Smooth muscle cell (in vitro differentiated cells): ENCODE results near the gene MXD4. TPM values are rescaled to one million over a fixed set of nuclear protein-coding genes. Genes with fewer than 3 reads are reported as not detected.

Experiments
- DNase-seq: peaks from one replicate; lab custom pipeline; 2025; ENCODE audit not compliant: unreplicated experiment; lab: John Stamatoyannopoulos, UW
- H2AFZ ChIP-seq: fragments of 200-600 bp; sonication (generic); 2 replicates; pipeline ENCODE4 v1.6.0; 2016; ENCODE audit warnings: antibody characterized with exemption, low read depth, mild to moderate bottlenecking
- H3F3A ChIP-seq: fragments of 200-600 bp; sonication (generic); 2 replicates; pipeline ENCODE4 v1.6.0; 2017; ENCODE audit warnings: antibody characterized with exemption, low read depth
- H3K27ac ChIP-seq: fragments of 200-600 bp; sonication (generic); 2 replicates; pipeline ENCODE4 v1.5.1; 2016; ENCODE audit warnings: low read depth, mild to moderate bottlenecking
- H3K27me3 ChIP-seq: fragments of 200-600 bp; sonication (generic); 2 replicates; pipeline ENCODE4 v1.6.1; 2016; ENCODE audit warnings: low read depth, mild to moderate bottlenecking
- H3K36me3 ChIP-seq: fragments of 200-600 bp; sonication (generic); 2 replicates; pipeline ENCODE4 v1.5.1; 2016; ENCODE audit warnings: low read depth
- H3K4me1 ChIP-seq: fragments of 200-600 bp; sonication (generic); 2 replicates; pipeline ENCODE4 v1.5.1; 2016; ENCODE audit warnings: low read depth
- H3K4me2 ChIP-seq: fragments of 200-600 bp; sonication (generic); 2 replicates; pipeline ENCODE4 v1.6.0; 2016; ENCODE audit warnings: mild to moderate bottlenecking
- H3K4me3 ChIP-seq: fragments of 200-600 bp; sonication (generic); 2 replicates; pipeline ENCODE4 v1.5.1; 2016; ENCODE audit warnings: mild to moderate bottlenecking
- H3K79me2 ChIP-seq: fragments of 200-600 bp; sonication (generic); 2 replicates; pipeline ENCODE4 v1.6.0; 2016; ENCODE audit warnings: low read depth, mild to moderate bottlenecking
- H3K9ac ChIP-seq: fragments of 200-600 bp; sonication (generic); 2 replicates; pipeline ENCODE4 v1.6.0; 2016; ENCODE audit warnings: low read depth
- H3K9me3 ChIP-seq: fragments of 200-600 bp; sonication (generic); replicated peaks from 2 replicates; pipeline ENCODE4 v1.5.1; 2016; ENCODE audit warnings: low read depth
- H4K20me1 ChIP-seq: fragments of 200-600 bp; sonication (generic); 2 replicates; pipeline ENCODE4 v1.6.0; 2016; ENCODE audit warnings: low read depth
- WGBS: methylation state at CpG from one replicate; pipeline ENCODE4 v1.1.7; 2016; ENCODE audit warnings: low lambda C conversion rate; 5-methylcytosine and 5-hydroxymethylcytosine counted together
- polyA plus RNA-seq: library from polyadenylated mRNA; unstranded; fragments of >200 nt; fragmentation: Nextera tagmentation; extraction: Ambion mirVana; gene quantifications from 2 replicates; pipeline ENCODE4 v1.2.1, GENCODE V29; 2016
- total RNA-seq: library from RNA; depleted of rRNA; stranded (reverse); fragments of >200 nt; gene quantifications from 2 replicates; pipeline ENCODE4 v1.2.3, GENCODE V29; 2014
- TF ChIP-seq, protein P1 (sequence below): fragments of 200-600 bp; sonication (generic); IDR thresholded peaks from 2 replicates; pipeline ENCODE4 v1.5.1; 2017; ENCODE audit warnings: borderline replicate concordance, mild to moderate bottlenecking, antibody characterized with exemption; ENCODE audit not compliant: insufficient read depth, poor library complexity, severe bottlenecking

MXD4 gene
- total and polyA plus RNA-seq, 2 experiments from 2014 or later, result 26.8 to 81.8 TPM

DNA sequence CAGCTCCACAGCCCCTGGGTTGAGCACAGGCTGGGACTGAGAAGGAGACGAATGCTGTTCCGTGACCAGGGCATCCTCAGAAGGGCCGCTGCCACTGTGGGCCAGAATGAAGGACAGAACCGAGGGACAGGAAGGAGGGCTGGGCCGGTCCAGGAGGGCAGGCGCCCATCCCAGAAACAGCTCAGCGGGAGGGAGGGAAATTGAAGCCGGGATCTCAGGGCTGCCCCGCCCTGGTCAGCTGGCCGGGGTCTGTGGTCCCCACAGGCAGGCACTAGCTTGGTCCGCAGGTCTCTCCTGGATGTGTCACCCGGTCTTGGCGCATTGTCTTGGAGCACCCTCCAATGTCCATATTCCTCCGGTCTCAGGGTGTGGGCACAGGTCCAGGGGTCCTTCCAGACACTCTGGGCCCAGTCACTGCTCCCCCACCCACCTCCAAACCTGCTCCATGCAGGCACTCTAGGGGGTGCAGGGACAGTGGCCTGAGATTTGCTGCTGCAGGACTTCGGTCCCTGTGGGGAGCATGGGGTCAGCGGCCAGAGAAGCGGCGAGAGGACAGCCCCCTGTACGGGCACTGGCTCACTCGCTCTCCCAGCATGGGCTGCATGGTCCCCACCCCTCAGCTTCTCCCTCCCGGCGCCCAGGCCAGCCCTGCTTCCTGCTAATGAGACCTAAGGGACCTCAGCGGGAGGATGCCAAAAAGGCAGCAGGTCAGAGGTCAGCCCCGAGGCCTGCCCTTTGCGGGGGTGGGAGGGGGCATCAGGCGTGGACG is 23.9 kb upstream of the MXD4 start:
- no peak overlapping the region for H3K9ac ChIP-seq
- no peak for DNase-seq
- no peaks in the 10 kb centered on the region for H4K20me1 ChIP-seq
- H3K27me3 ChIP-seq, result no peaks in the 10 kb centered on the region
- H3K4me3 ChIP-seq, result no peak overlapping the region
- no peak overlapping the region for H2AFZ ChIP-seq
- no peaks in the 10 kb centered on the region for H3K9me3 ChIP-seq
- no peak overlapping the region for H3K27ac ChIP-seq
- no peak overlapping the region for H3K4me2 ChIP-seq
- H3F3A ChIP-seq, result no peaks in the 10 kb centered on the region
- TF ChIP-seq, protein P1, sequence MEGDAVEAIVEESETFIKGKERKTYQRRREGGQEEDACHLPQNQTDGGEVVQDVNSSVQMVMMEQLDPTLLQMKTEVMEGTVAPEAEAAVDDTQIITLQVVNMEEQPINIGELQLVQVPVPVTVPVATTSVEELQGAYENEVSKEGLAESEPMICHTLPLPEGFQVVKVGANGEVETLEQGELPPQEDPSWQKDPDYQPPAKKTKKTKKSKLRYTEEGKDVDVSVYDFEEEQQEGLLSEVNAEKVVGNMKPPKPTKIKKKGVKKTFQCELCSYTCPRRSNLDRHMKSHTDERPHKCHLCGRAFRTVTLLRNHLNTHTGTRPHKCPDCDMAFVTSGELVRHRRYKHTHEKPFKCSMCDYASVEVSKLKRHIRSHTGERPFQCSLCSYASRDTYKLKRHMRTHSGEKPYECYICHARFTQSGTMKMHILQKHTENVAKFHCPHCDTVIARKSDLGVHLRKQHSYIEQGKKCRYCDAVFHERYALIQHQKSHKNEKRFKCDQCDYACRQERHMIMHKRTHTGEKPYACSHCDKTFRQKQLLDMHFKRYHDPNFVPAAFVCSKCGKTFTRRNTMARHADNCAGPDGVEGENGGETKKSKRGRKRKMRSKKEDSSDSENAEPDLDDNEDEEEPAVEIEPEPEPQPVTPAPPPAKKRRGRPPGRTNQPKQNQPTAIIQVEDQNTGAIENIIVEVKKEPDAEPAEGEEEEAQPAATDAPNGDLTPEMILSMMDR, result no peak
- H3K4me1 ChIP-seq, result peaks cover 8% of the 10 kb centered on the region
- no peaks in the 10 kb centered on the region for H3K79me2 ChIP-seq
- no peaks in the 10 kb centered on the region for H3K36me3 ChIP-seq
- WGBS, result 91% methylated on average over 27 of the region's 27 CpGs

GRCh38 chr4:2284934-2285612 is 23.2 kb upstream of the MXD4 start:
- no peaks in the 10 kb centered on the region for H3F3A ChIP-seq
- WGBS, result 78% methylated on average over 15 of the region's 15 CpGs
- no peak overlapping the region for H2AFZ ChIP-seq
- no peaks in the 10 kb centered on the region for H3K36me3 ChIP-seq
- H3K9ac ChIP-seq, result no peak overlapping the region
- no peak overlapping the region for H3K4me2 ChIP-seq
- no peak for DNase-seq
- no peaks in the 10 kb centered on the region for H3K27me3 ChIP-seq
- H3K27ac ChIP-seq, result no peak overlapping the region
- H3K4me3 ChIP-seq, result no peak overlapping the region
- H3K4me1 ChIP-seq, result peaks cover 8% of the 10 kb centered on the region
- H3K79me2 ChIP-seq, result no peaks in the 10 kb centered on the region
- TF ChIP-seq, protein P1, result no peak
- H4K20me1 ChIP-seq, result no peaks in the 10 kb centered on the region
- no peaks in the 10 kb centered on the region for H3K9me3 ChIP-seq

- Histone ChIP-seq H3F3A (no peaks in the 10 kb centered on the region), H4K20me1 (no peaks in the 10 kb centered on the region), H3K4me2 (no peak overlapping the region), H3K4me1 (peaks cover 8% of the 10 kb centered on the region), H3K27me3 (no peaks in the 10 kb centered on the region), H3K27ac (no peak overlapping the region), H2AFZ (no peak overlapping the region), H3K36me3 (no peaks in the 10 kb centered on the region), H3K79me2 (no peaks in the 10 kb centered on the region), H3K9me3 (no peaks in the 10 kb centered on the region), H3K4me3 (no peak overlapping the region), H3K9ac (no peak overlapping the region)
- TF ChIP-seq, protein P1, result no peak
- WGBS, result 97% methylated on average over 23 of the region's 23 CpGs
- DNase-seq, result no peak
Measured at GRCh38 chr4:2284161-2284933, 22.4 kb upstream of the MXD4 start.
